Stimulated activated CD4-positive, alpha-beta T cell treated with anti-CD3 and anti-CD28 coated beads, Interleukin-1b, Interleukin-23, amount 100 ng/mL, for 48 hours (primary cell): Measurements from ENCODE around the gene PAGE5.

ENCODE experiments used
- DNase-seq: peaks from one replicate; pipeline ENCODE4 v3.0.0-alpha.2; 2020

PAGE5 gene

GRCh38 chrX:55220119-55220794 lies at the start of gene PAGE5:
Gene PAGE5, plus strand, starts transcription at chrX:55220346. Its CDS starts 1,037 bp downstream, at chrX:55221383.
- no peak for DNase-seq

DNA sequence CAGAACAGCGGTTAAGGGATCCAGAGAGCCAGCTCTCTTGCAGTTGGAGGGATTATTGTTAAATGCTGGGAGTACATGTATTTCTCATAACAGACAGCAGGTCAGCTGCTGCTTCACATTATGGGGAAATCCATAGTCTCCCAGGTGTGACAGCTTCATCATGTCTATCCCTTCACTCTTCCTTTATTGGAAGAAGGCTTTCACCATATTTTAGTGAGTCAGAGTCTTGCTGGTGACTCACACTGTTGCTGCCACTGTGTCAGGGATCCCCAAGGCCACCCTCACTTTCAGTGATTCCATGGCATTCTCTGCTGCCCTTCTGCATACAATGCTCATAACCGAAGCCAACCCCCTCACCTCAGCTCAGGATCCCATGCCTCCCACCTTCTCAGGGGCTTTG lies 32.9 kb upstream of the PAGE5 start:
- DNase-seq: no peak

DNA sequence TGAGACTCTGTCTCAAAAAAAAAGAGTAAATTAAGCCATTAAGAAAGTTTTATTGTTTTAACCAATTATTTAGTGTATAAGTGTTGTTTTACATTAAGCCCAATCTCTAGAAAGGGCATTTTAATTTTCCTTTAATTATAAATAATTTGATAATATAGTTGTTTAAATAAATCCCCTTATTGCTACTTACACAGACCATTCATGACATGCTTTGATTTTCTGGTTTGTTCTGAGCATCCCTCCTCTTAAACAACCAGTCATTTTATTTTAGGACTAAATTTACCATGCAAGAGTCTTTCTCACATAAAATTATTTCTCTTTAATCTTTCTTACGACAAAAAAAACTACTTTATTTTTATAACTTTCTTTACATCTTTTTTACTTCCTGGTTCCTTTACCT lies 23.5 kb upstream of the PAGE5 start:
- DNase-seq: no peak

GRCh38 chrX:55201930-55202579 lies 18.1 kb upstream of the PAGE5 start:
- no peak for DNase-seq

DNA sequence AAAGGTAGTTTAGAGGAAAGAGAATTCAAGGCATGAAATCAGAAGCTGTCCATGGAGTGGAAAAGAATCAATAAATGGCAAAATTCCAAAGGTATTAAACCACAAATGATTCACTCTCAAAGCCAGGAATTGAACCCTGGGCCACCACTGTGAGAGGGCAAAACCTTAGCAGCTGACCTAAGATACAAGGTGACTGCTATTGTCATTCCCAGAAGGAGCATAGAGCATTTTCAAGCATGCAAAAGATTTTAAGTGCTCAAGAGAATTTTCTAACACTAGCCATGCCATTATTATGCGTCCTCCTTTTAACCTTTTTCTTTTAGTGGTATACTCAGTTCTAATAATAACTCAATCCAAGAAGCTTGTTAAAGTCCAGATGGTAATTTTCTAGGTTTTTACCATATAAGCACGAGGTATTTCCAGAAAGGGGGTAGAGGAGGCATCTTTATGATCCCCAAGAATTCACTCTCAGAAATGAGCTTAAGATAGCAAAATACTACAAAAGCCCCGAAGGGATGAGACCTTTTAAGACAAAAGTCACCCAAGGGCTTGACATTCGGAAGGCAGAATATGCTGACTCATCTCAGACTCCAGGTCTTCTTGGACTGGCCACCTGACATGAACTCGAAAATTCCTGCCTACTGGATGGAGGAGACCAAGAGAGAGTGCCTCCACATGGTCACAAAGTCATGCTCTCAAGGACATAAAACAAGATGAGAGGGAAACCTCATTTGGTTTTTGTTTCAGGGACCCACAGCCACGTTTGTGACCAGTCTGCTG lies 13.8 kb upstream of the PAGE5 start:
- DNase-seq: no peak

DNA sequence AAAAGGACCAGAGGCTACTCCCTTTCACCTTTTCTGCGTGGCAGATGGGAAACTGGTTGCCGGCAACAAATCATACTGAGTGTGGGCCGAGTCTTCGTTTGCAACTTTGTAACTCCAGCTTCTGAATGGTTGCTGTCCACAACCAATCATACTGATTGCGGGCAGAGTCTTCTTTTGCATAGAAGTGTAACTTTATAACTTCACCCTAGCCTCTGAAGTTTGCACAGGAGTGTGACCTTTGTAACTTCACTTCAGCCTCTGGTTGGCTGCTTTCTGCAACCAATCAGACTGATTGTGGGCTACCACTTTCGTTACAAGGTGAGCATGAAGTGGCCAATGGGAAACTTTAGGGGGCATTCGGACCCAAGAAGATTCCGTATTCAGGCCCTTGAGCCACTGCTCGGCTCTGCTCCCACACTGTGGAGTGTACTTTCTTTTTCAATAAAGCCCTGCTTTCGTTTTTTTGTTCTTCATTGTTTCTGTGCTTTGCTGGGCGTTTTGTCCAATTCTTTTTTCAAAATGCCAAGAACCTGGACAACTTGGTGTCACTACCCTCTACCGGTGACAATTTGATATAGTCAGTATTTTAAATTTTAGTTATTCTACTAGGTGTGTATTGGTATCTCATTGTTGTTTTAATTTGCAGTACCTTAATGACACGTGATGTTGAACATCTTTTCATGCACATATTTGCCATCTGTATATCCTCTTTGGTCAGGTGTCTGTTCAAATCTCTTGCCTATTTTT lies 9.0 kb upstream of the PAGE5 start:
- no peak for DNase-seq

GRCh38 chrX:55213381-55213780 lies 6.8 kb upstream of the PAGE5 start:
- DNase-seq: no peak

GRCh38 chrX:55240788-55241340 lies 20.7 kb downstream of the PAGE5 start:
- no peak for DNase-seq

DNA sequence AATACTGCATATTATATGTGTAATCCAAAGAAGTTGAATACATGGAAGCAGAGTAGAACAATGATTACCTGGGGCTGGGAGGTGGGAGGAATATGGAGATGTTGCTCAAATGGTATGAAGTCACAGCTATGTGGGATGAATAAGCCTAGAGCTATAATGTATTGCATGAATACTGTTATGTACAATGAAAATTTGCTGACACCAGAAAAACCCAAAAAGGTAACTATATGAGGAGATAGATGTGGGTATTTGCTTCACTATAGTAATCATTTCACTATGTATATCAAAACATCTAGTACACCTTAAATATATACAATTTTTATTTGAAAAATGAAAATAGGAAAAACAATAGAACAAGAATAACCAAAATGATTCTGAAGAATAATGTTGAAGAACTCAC lies 33.4 kb downstream of the PAGE5 start:
- DNase-seq: no peak

- DNase-seq: no peak
These were observed 40.7 kb downstream of the PAGE5 start for GRCh38 chrX:55260806-55261205.

DNA sequence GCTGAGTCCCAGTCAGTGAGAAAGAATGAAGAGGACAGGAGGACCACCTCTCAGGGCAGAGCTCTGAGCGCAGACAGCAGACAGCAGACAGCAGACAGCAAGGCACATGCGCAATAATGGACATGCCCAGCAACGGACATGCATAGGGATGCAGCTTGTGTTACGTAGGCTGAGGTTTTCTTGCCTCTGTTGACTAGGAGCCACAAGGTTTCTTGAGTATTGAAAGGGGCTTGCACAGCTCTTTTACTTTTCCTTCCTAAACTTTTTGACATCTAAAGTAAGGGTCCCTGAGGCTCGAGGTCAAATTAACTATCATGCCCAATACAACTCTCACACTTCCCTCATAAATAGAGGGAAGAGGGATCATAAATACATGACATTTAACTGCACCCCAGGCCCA lies 44.7 kb downstream of the PAGE5 start, which contains the start of gene PAGE3:
Gene PAGE3 (minus strand): TSS at position 101 of the 400 bp plus-strand sequence. CDS start 1,013 bp downstream, outside the sequence.
- DNase-seq: no peak
